Stimulated activated effector memory CD8-positive, alpha-beta T cell treated with anti-CD3 and anti-CD28 coated beads, Interleukin-12 subunit alpha, Interleukin-12 subunit beta, amount 100 ng/mL, for 72 hours (primary cell): ENCODE data around the gene KCNIP3.

ENCODE experiments used
- ATAC-seq: fragments of 150-1000 bp; cut with Tn5 transposase; 2 replicates; pipeline ENCODE4 v1.10.0; 2021
- DNase-seq, 2 donors: peaks; one replicate each; pipeline ENCODE4 v3.0.0; 2021 to 2022; ENCODE audit warnings: low spot score in 2 of 2
- H3K27ac Mint-ChIP-seq: one replicate; pipeline ENCODE4 v1.8.0; 2022; ENCODE audit warnings: mild to moderate bottlenecking, mixed read lengths
- H3K36me3 Mint-ChIP-seq: one replicate; pipeline ENCODE4 v1.8.0; 2022; ENCODE audit warnings: mild to moderate bottlenecking, mixed read lengths
- H3K4me1 Mint-ChIP-seq: one replicate; pipeline ENCODE4 v1.8.0; 2022; ENCODE audit warnings: mixed read lengths
- H3K4me3 Mint-ChIP-seq: one replicate; pipeline ENCODE4 v1.8.0; 2022; ENCODE audit warnings: mild to moderate bottlenecking, mixed read lengths
- H3K9me3 Mint-ChIP-seq: one replicate; pipeline ENCODE4 v1.8.0; 2022; ENCODE audit warnings: mixed read lengths

Gene KCNIP3

DNA sequence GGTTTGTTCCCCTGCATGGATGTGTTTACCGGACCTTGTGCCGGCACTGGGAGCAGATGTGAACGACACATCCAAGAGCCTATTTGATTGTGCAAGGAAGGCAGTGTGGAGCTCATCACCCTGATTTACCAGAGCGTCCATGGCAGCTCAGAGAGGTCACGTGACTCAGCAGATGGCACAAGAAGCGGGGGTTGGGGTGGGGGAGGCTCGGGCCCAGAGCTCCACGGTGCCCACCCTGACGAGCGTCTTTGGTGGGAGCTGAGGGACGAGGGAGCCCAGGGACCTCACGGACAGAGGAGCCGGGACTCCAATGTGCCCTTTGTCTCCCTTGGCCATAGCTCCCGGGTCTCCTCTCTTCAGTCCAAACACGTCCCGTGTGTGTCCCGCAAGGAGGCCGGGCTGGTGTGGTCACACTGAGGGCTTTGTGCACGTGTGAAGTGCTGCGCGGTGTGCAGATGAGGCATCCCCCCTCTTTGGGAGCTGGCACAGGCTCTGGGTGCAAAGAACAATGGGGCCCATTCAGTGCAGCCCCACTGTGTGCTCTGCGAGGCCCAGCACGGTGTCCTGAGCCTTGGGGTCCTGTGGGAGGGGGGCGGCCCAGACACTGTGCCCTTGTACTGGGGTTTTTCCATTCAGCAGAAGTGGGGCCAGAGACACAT lies 15.5 kb downstream of the KCNIP3 start:
- ATAC-seq (no peak), DNase-seq (no peak)
- no peak overlapping the region for H3K27ac Mint-ChIP-seq
- no peaks in the 10 kb centered on the region for H3K9me3 Mint-ChIP-seq
- no peaks in the 10 kb centered on the region for H3K4me1 Mint-ChIP-seq
- H3K4me3 Mint-ChIP-seq: no peak overlapping the region
- H3K36me3 Mint-ChIP-seq: no peaks in the 10 kb centered on the region

DNA sequence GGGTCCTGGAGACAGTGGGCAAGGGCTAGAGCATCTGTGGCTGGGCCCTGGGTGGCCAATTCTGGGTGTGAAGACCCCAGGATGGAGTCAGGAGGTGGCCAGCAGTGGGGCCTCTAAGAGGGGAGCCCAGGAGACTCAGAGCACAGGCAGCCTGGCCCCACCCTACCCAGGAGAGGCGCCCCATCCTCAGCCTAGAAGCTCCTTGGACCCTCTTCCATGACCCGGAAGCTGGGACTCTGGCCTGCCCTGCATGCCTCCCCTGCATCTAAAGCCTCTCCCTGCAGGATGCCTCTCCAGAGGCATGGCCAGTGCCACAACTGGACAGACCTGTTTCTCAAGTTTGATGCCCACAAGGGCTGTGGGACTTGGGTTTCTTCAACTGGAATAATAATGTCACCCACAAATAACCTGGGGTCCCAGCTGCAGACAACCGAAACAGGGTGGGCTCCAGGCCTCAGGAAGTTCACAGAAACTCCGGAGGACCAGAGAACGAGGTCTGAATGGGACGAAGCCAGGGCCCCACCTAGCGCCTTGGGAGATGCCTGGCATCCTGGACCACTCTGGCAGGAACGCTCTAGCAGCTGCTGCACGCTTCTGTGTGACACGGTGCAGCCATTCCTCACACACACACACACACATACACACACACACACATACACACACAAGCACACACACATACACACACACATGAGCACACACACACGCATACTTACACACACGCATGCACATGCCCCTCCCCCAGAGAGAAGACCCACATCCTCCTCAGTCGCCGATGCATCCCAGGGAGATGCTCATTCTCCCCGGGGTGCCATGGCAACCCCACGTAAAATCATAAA lies 16.4 kb downstream of the KCNIP3 start:
- DNase-seq (no peak), ATAC-seq (no peak)
- H3K4me3 Mint-ChIP-seq: no peak overlapping the region
- H3K27ac Mint-ChIP-seq: no peak overlapping the region
- H3K9me3 Mint-ChIP-seq: no peaks in the 10 kb centered on the region
- peaks cover 2% of the 10 kb centered on the region for H3K4me1 Mint-ChIP-seq
- no peaks in the 10 kb centered on the region for H3K36me3 Mint-ChIP-seq

GRCh38 chr2:95314598-95314963 lies 17.4 kb downstream of the KCNIP3 start:
- H3K9me3 Mint-ChIP-seq: no peaks in the 10 kb centered on the region
- peaks cover 7% of the 10 kb centered on the region for H3K4me1 Mint-ChIP-seq
- no peak overlapping the region for H3K4me3 Mint-ChIP-seq
- H3K27ac Mint-ChIP-seq: no peak overlapping the region
- DNase-seq (no peak), ATAC-seq (no peak)
- no peaks in the 10 kb centered on the region for H3K36me3 Mint-ChIP-seq

GRCh38 chr2:95314964-95315611 lies 17.9 kb downstream of the KCNIP3 start:
- H3K27ac Mint-ChIP-seq: no peak overlapping the region
- H3K4me3 Mint-ChIP-seq: no peak overlapping the region
- DNase-seq: no peak
- no peaks in the 10 kb centered on the region for H3K36me3 Mint-ChIP-seq
- H3K9me3 Mint-ChIP-seq: no peaks in the 10 kb centered on the region
- no peak for ATAC-seq
- peaks cover 7% of the 10 kb centered on the region for H3K4me1 Mint-ChIP-seq

GRCh38 chr2:95315801-95316411 lies 18.8 kb downstream of the KCNIP3 start:
- Mint-ChIP-seq H3K9me3 (no peaks in the 10 kb centered on the region), H3K4me1 (peaks cover 7% of the 10 kb centered on the region), H3K27ac (no peak overlapping the region), H3K36me3 (no peaks in the 10 kb centered on the region), H3K4me3 (no peak overlapping the region)
- ATAC-seq (no peak), DNase-seq (no peak)

DNA sequence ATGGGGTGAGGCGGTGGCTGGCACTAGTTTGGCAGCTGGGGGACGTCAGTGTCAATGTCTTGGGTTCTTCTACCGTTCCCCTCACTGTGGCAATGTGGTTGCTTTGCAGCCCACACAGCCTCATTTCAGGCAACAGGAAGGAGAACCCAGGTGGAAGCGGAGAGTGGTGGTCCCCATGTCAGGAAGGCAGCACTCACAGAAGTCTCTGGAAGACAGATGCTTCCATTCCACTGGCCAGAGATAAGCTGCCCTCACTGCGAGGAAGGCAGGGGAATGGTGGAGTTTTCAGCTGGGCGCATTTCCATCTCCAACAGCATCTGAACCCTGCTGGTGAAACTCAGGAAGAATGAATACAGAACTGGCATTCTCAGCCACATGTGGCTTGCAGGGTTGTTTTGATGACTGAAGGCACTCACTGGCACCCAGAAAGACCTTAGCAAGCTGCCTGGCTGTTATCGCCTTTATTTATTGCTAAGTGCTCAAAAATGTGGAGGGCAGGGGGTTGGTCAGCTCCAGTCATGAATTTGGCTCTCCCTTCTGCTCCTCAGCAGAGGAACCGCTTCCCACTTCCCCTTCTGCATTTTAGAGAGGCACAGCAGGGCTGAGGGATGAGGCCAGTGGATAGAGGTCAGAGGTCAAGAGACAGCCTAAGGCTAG lies 19.4 kb downstream of the KCNIP3 start:
- no peak for DNase-seq
- peaks cover 7% of the 10 kb centered on the region for H3K4me1 Mint-ChIP-seq
- ATAC-seq: no peak
- no peak overlapping the region for H3K4me3 Mint-ChIP-seq
- H3K36me3 Mint-ChIP-seq: no peaks in the 10 kb centered on the region
- no peak overlapping the region for H3K27ac Mint-ChIP-seq
- no peaks in the 10 kb centered on the region for H3K9me3 Mint-ChIP-seq

- no peak overlapping the region for H3K4me3 Mint-ChIP-seq
These were observed 20.0 kb downstream of the KCNIP3 start for GRCh38 chr2:95317123-95317500.

GRCh38 chr2:95317665-95318425 lies 20.7 kb downstream of the KCNIP3 start:
- Mint-ChIP-seq H3K36me3 (no peaks in the 10 kb centered on the region), H3K27ac (no peak overlapping the region), H3K4me3 (no peak overlapping the region), H3K9me3 (no peaks in the 10 kb centered on the region), H3K4me1 (peaks cover 7% of the 10 kb centered on the region)
- DNase-seq (no peak), ATAC-seq (no peak)

More at GRCh38 chr2:95317123-95317500, 20.0 kb downstream of the KCNIP3 start:
- ATAC-seq (no peak), DNase-seq (no peak)
- peaks cover 7% of the 10 kb centered on the region for H3K4me1 Mint-ChIP-seq
- no peak overlapping the region for H3K27ac Mint-ChIP-seq
- H3K9me3 Mint-ChIP-seq: no peaks in the 10 kb centered on the region
- no peaks in the 10 kb centered on the region for H3K36me3 Mint-ChIP-seq

DNA sequence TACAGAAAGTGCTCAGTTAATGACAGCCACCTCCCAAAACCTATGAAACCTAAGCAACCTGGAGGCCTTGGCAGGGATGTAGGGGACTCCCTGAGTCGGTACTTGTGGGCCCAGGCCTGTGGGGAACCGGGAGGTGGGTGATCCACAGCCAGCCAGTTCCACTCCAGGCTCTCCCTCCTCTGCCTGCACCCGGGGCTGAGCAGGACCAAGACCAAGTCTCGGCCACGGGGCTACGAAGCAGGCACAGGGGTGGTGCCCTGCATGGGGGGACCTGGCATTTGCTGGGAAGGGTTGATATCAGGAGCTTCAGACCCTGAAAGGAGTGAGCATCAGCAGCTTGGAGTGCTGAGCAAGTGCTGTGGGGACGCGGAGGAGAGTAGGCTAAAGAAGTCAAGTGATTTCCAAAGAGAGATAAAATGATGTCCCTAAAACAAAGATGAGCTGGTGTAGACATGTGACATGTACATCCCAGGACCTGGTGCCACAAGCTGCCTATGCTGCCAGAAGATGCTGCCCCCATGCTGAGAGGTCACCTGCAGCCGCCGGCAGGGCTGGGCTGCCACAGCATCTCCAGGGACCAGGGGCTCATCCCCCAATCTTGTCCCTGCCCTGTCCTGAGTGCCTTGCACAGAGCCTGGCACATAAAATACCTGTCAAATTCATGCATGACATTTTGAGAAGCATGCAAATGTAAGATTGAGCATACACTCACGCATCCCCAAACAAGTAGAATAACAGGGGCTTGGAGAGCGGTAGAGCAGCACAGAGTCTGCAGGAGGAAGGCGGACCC lies 21.5 kb downstream of the KCNIP3 start:
- ATAC-seq (no peak), DNase-seq (no peak)
- Mint-ChIP-seq H3K4me1 (peaks cover 7% of the 10 kb centered on the region), H3K36me3 (no peaks in the 10 kb centered on the region), H3K9me3 (no peaks in the 10 kb centered on the region), H3K4me3 (no peak overlapping the region), H3K27ac (no peak overlapping the region)

DNA sequence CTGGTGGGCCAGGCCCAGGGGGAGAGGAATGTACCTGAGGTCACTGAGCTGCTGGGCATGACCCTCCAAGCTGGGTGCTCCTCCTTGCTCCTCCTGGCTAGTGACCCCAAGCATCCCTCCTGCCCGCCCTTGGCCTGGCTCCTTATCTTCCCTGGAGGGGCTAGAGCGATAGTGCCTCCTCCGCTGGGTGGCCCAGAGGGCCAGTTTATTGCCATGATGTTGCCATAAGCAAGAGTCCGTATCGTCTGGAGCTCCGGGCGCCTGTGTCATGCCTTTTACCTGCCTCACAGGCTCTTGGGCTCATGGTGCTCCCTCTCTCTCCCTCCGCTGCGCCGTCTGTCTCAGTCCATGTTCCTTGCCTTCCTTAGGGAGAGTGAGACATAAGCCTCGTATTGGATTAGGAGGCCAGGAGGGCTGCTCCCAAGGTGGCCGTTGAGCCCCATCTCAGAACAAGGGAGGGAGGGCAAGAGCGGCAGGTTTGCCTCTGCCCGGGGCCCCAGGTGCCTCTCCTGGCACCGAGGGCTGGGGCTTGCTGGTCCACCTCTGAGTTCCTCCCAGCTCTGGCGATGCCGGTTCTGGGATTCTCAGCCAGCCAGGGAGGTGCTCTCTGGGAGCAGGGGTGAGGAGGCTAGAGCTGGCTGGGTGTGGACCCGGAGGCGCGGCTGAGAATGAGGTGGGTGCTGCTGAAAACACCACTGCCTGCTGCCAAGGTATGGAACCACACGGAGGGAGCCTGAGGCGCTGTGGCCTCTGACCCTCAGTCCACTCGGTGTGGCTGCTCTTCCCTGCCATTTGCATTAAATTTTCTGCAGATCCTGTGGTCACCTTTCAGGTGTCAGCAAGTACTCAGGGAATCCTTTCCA lies 22.6 kb downstream of the KCNIP3 start:
- no peak overlapping the region for H3K4me3 Mint-ChIP-seq
- DNase-seq: no peak
- ATAC-seq: no peak
- H3K36me3 Mint-ChIP-seq: no peaks in the 10 kb centered on the region
- H3K9me3 Mint-ChIP-seq: no peaks in the 10 kb centered on the region
- no peak overlapping the region for H3K27ac Mint-ChIP-seq
- H3K4me1 Mint-ChIP-seq: peaks cover 7% of the 10 kb centered on the region

DNA sequence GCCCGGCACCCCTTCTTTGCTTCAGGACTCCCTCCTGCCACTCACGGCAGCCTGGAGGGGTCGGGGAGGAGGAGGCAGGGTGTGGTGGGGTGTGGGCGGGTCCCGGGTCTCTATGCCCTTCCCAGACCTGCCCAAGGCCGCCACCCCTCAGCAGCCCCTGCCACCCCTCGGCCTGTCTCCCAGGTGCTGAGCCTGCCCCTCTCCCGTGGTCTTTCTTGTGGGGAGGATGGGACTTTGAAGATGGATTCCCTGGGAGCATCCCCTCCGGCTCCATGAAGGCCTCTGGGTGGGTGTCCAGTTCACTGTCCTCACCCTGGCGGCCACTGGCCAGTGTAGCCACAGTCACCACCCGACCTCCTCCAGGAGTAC lies 23.2 kb downstream of the KCNIP3 start:
- no peaks in the 10 kb centered on the region for H3K36me3 Mint-ChIP-seq
- no peak overlapping the region for H3K27ac Mint-ChIP-seq
- DNase-seq: no peak
- H3K4me3 Mint-ChIP-seq: no peak overlapping the region
- H3K4me1 Mint-ChIP-seq: peaks cover 7% of the 10 kb centered on the region
- ATAC-seq: no peak
- no peaks in the 10 kb centered on the region for H3K9me3 Mint-ChIP-seq

DNA sequence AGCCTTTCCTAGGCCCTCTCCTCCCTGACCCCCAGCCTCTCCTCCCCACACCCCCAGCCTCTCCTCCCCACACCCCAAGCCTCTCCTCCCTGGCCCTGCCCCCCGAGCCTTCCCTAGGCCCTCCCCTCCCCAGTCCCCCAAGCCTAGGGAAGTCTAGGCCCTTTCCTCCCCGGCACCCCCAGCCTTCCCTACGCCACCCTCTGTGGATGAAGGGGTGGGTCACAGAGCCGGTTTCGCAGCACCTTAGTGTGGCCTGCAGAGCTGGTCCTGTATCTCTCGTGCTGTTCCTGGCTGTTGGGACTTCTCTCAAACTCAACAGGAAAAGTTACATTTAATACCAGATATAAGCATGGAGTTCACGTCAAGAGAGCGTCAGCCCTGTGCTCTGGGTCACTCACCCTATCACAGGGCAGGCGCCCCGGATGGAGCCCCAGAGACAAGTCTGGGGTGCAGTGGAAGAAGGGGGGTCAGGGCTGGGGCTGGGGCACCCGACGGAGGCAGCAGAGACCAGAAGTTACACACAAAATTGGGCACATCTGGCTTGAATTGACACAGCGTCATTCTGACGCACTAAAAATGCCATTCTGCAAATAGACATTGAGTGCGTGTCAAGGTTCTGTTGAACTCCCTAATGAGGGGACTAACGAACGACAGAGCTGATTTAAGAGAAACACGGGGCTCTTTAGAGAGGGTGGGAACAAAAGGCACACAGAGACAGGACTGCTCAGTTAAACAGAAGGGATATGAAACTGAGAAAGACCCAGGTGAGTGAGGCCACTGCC lies 24.0 kb downstream of the KCNIP3 start:
- no peak for DNase-seq
- no peak overlapping the region for H3K27ac Mint-ChIP-seq
- peaks cover 7% of the 10 kb centered on the region for H3K4me1 Mint-ChIP-seq
- no peaks in the 10 kb centered on the region for H3K9me3 Mint-ChIP-seq
- no peak overlapping the region for H3K4me3 Mint-ChIP-seq
- H3K36me3 Mint-ChIP-seq: no peaks in the 10 kb centered on the region
- no peak for ATAC-seq
